ENCODE results near the gene AKAP6. TPM values are rescaled to one million over a fixed set of nuclear protein-coding genes. Genes with fewer than 3 reads are reported as not detected.

Gene AKAP6
- total and polyA plus RNA-seq, 2 of the 8 experiments (the other 6 are each of a cell fraction or from before 2014, with no cell fraction given) = 0.09 to 0.89 TPM

- 97% methylated on average over 6 of the region's 6 CpGs; no CpG with 5 or more reads in 1 of the 2 experiments for WGBS, 2 experiments (ENCODE audit: extremely low coverage in 1 of 2, insufficient coverage in 1 of 2, insufficient read length in 1 of 2, insufficient replicate concordance in 2 of 2, low coverage in 1 of 2, low lambda C conversion rate in 2 of 2, missing lambda C conversion rate in 1 of 2)
- CTCF ChIA-PET (ENCODE audit: partially characterized antibody) = interaction anchor here (1.4 kb wide), 1 partner anchor 19 kb away, joined by 6 read pairs; no protein-coding TSS in a partner anchor
These were observed 166.3 kb downstream of the AKAP6 start for GRCh38 chr14:32495435-32495734.

More at GRCh38 chr14:32495435-32495734, 166.3 kb downstream of the AKAP6 start:
- no peaks in the 10 kb centered on the region for H3K4me1 ChIP-seq (replicated peaks in 1 of 4; ENCODE audit: control insufficient read depth in 3 of 4, insufficient read depth in 4 of 4, low read length in 3 of 4)
- POLR2A ChIA-PET (ENCODE audit: partially characterized antibody) = no interaction called here
- H3K36me3 ChIP-seq (ENCODE audit: control insufficient read depth in 2 of 4, insufficient read depth in 4 of 4, low read length in 3 of 4) = no peaks in the 10 kb centered on the region
- H4K91ac ChIP-seq (replicated peaks; ENCODE audit: insufficient read length, low read length) = no peak overlapping the region
- no peak overlapping the region for H2BK15ac ChIP-seq (ENCODE audit: low read length)
- H2AK5ac ChIP-seq (ENCODE audit: low read depth, low read length) = no peak overlapping the region
- H3K56ac ChIP-seq (replicated peaks; ENCODE audit: insufficient read length, low read depth, low read length) = no peak overlapping the region
- DNase-seq (ENCODE audit: low read depth in 1 of 2, low spot score in 2 of 2) (no peak), FAIRE-seq (no peak)
- H2BK20ac ChIP-seq (ENCODE audit: low read length) = no peak overlapping the region
- TF ChIP-seq SIRT6 (IDR thresholded peaks at IDR 0.05; ENCODE audit: low read length) (no peak), TBP (IDR thresholded peaks at IDR 0.05; ENCODE audit: low read depth, low read length) (no peak), CHD1 (IDR thresholded peaks at IDR 0.05; ENCODE audit: low read depth, low read length) (no peak)
- no peak overlapping the region for H3K27ac ChIP-seq (ENCODE audit: low read depth, low read length)
- H2BK120ac ChIP-seq (replicated peaks; ENCODE audit: low read depth, low read length) = no peak overlapping the region
- H3K4me3 ChIP-seq (ENCODE audit: extremely low read depth in 1 of 4, insufficient read depth in 2 of 4, low read depth in 3 of 4, low read length in 4 of 4) = no peak overlapping the region
- no peak overlapping the region for H4K5ac ChIP-seq (ENCODE audit: insufficient read length, low read depth, low read length)
- no peak overlapping the region for H3K4me2 ChIP-seq (ENCODE audit: insufficient read depth in 1 of 2, low read depth in 2 of 2, low read length in 2 of 2)
- no peak overlapping the region for H2BK5ac ChIP-seq (ENCODE audit: low read depth, low read length)
- H3K4ac ChIP-seq (replicated peaks; ENCODE audit: insufficient read length, low read depth, low read length) = no peak overlapping the region
- H2AFZ ChIP-seq (ENCODE audit: low read length) = no peak overlapping the region
- H3K23ac ChIP-seq (ENCODE audit: insufficient read length) = no peak overlapping the region
- no peaks in the 10 kb centered on the region for H3K9me3 ChIP-seq (ENCODE audit: insufficient read depth in 2 of 2, low read depth in 1 of 2, low read length in 1 of 2)
- H3K79me1 ChIP-seq (ENCODE audit: low read depth, low read length) = no peaks in the 10 kb centered on the region
- no peak overlapping the region for H2BK12ac ChIP-seq (ENCODE audit: low read depth, low read length)
- H3K79me2 ChIP-seq (ENCODE audit: control insufficient read depth in 1 of 2, insufficient read depth in 2 of 2, low read length in 2 of 2) = no peaks in the 10 kb centered on the region
- H4K8ac ChIP-seq (ENCODE audit: extremely low read depth, insufficient read depth, low read length) = no peak overlapping the region
- H3K23me2 ChIP-seq (ENCODE audit: low read depth, low read length) = no peaks in the 10 kb centered on the region
- H4K20me1 ChIP-seq (replicated peaks in 1 of 2; ENCODE audit: control insufficient read depth in 1 of 2, insufficient read depth in 2 of 2, low read length in 2 of 2) = no peaks in the 10 kb centered on the region
- H3K14ac ChIP-seq (ENCODE audit: insufficient read length) = no peak overlapping the region
- no peaks in the 10 kb centered on the region for H3K27me3 ChIP-seq (replicated peaks in 1 of 4; ENCODE audit: control insufficient read depth in 3 of 4, extremely low read depth in 1 of 4, insufficient read depth in 3 of 4, low read length in 3 of 4)
- H3K9ac ChIP-seq (replicated peaks in 1 of 4; ENCODE audit: extremely low read depth in 1 of 4, low read depth in 3 of 4, low read length in 3 of 4) = no peak overlapping the region
- no peak overlapping the region for H3K18ac ChIP-seq (ENCODE audit: extremely low read depth, low read length)
